MV-4-11 (cell line): ENCODE data around the gene BATF3.
"Not testable (repeated sequence)": the region's sequence is repeated elsewhere in the genome, so short reads cannot be mapped to it uniquely, and the experiment has no call there.

Experiments
- DNase-seq: peaks from one replicate; lab custom pipeline; 2025; lab: John Stamatoyannopoulos, UW

The BATF3 gene

DNA sequence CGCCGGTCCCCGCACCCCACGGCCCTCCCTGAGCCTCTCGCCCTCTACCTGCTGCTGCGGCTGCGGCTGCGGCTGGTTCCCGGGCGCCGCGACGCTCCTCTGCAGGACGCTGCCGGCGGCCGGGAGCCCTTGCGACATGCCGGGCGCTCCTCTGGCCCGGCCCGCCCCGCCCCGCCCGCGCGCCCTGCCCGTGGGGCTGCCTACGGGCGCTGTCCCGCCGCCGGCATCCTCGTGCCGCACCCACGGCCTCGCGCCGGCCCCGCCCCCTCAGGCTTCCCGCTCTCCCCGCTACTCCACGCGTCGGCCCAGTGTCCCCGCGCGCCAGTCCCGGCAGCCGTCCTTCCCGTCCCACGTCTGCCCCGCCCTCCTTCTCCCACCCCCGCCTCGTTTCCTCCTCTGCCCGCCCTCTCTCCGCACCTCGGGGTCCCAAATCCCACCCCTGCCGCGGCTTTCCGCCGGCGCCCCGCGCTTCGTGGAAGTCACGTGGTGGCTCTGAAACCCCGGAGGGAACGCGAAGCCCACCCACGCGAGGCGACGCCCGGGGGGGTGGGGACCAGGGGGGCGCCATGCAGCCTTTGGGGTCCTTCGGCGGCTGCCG lies at the start of gene BATF3:
BATF3 (minus strand) TSS at position 216 of the 598 bp plus-strand sequence; CDS start at position 138, 78 bp downstream.
- DNase-seq: peak; percentile 6

GRCh38 chr1:212746546-212746945 lies 46.9 kb upstream of the BATF3 start:
- DNase-seq: no peak

- no peak for DNase-seq
Measured at GRCh38 chr1:212745303-212745702, 45.7 kb upstream of the BATF3 start.

DNA sequence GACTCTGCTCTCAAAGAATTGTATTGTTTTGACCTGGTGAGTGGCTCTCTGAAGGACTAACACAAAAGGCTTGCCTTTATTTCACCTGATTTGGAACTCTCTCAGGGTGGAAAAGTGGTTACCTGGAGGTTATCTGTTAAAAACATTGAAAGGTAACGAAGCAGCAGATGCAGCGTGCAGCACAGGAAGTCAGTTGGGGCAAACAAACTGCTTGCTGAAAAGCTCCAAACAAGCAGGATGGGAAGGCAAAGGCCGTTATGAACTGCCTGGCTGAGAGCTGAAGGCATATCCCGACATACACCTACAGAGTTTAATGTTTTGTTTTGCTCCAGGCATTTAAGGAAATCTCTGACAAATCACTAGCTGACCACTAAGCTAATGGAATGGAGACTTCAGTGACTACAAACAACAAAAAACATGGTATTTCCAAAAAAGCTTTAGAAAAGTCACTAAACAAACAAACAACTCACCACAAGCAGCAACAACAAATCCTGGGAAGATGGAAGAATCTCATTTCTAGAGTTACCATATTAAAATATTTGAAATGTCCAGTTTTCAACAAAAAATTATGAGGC lies 44.3 kb upstream of the BATF3 start:
- no peak for DNase-seq

GRCh38 chr1:212738330-212738729 lies 38.7 kb upstream of the BATF3 start:
- no peak for DNase-seq

DNA sequence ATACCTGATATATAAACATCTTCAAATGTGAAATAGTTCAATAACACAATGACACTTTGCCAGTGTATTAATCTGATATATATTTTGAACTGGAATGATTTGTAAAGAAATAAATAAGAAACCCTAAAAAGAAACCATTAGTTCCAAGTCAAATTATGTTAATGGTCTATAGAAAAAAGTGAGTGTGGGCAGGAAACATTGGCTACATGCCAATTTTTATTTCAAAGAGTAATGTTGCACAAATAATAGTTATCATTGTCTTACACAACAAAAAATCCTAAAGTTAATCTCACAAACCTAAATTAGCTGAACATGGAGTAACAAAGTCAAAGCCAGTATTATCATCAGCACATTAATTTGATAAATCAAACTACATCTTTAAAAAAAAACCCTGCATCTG lies 37.9 kb upstream of the BATF3 start:
- no peak for DNase-seq

DNA sequence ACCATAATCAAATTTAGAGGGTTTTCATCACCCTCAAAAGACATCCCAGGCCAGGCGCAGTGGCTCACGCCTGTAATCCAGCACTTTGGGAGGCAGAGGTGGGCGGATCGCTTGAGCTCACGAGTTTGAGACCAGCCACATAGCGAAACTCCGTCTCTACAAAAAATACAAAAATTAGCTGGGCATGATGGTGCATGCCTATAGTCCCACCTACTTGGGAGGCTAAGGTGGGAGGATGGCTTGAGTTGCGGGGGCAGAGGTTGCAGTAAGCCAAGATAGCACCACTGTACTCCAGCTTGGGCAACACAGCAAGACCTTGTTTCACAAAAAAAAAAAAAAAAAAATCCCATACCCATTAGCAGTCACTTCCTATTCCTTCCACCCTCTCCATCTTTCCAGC lies 33.5 kb upstream of the BATF3 start:
- no peak for DNase-seq

DNA sequence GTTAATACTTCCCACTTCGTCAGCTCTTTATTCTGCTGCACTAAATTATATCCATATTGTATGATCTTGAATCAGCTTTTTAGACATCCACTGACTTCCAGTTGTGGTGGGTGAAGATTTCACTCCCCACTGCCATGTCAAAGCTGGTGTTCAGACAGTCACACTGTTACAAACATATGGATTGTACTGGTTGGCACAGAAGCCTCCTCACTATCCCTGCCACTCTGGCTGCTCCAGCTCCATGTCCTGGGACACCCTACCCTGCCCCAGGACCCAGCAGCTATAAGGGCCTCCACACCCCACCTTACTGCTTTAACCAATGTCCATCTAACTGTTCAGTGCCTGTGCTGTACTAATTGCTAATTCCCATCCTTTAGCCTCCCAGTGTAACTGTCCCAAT lies 32.0 kb upstream of the BATF3 start:
- no peak for DNase-seq

GRCh38 chr1:212728606-212729005 lies 29.0 kb upstream of the BATF3 start:
- no peak for DNase-seq

DNA sequence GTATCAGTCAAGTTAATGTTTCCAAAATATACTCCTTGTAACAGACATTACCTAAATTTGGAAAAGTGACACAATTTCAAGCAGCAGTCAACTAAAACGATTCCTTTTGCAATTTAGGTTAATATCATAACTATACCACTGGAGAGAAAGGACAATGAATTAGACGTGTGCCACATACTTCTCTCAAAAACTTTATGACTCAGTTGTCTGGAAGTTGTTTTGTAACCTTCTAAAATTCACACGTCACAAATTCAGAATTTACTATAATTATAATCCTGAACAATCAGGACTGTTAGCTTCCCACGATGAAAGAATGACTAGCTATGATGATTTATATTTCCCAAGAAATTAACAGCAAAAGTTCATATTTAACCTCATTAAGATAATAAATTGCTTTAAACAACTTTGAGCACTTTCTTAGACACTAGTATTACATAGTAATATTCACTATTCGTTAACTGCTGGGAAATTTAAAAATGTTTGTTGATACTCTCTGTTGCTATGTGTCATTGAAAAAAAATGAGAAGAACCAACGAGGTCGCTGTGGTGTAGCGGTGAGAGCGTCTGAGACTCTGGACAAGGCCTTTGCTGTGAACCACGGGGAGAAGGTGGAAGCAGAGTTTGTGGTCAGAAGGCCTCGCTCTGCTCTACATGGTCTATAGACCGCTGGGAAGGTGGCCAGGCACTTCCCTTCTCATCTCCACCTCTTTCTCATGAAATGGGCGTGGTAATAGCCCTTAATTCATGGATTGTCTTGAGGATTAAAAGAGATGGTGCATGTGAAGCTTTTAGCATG lies 27.9 kb upstream of the BATF3 start:
- DNase-seq: peak; percentile 64

- not testable (repeated sequence) for DNase-seq
Measured at GRCh38 chr1:212724679-212725078, 25.0 kb upstream of the BATF3 start.

- no peak for DNase-seq
Measured at GRCh38 chr1:212722270-212722957, 22.8 kb upstream of the BATF3 start.

GRCh38 chr1:212721388-212722247 lies 22.0 kb upstream of the BATF3 start:
- peak; percentile 75 for DNase-seq

GRCh38 chr1:212719633-212720032 lies 20.0 kb upstream of the BATF3 start:
- DNase-seq: no peak

- no peak for DNase-seq
Measured at GRCh38 chr1:212718499-212718898, 18.9 kb upstream of the BATF3 start.

DNA sequence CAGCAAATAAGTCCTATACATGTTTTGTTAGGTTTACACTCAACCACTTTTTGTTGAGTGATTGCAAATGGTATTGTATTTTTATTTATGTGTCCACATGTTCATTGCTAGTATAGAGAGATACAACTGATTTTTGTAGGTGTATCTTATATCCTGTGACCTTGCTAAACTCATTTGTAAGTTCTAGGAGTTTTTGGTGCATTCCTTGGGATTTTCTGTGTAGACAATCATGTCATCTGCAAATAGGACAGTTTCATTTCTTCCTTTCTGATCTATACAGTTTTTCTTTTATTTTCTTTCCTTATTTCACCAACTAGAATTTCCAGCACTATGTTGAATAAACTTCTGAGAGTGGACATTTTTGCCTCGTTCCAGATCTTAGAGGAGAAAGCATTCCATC lies 16.5 kb upstream of the BATF3 start:
- DNase-seq: no peak

- DNase-seq: no peak
Measured at GRCh38 chr1:212713465-212714136, 14.0 kb upstream of the BATF3 start.

GRCh38 chr1:212712451-212713303 lies 13.0 kb upstream of the BATF3 start:
- DNase-seq: peak; percentile 34

- DNase-seq: not testable (repeated sequence)
Measured at GRCh38 chr1:212711974-212712373, 12.3 kb upstream of the BATF3 start.

DNA sequence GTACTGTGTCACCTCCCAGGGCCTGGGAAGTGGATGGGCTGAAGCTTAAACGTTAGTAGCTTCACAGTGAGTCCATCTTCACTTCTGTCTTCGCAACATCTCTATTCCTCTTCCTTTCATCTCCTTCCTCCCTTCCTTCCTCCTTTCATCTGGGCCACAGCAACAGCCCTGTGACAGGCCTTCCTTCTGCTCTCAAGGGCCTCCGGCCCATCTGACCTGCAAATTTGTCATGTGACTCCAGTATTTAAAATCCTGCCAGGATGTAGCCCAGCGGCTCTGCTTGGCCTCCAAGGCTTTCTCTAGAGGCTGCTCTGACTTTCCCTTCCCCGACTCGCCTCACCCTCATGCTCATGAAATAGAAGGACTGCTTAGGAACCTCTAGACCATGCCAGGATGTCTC lies 10.9 kb upstream of the BATF3 start:
- peak; percentile 58 for DNase-seq
